Fibroblast of lung (primary cell): Measurements from ENCODE around the gene WHRN. TPM values are rescaled to one million over a fixed set of nuclear protein-coding genes. Genes with fewer than 3 reads are reported as not detected.

Experiments
- DNase-seq, 2 donors: peaks; one replicate each; pipeline versions ENCODE4 v3.0.0 to v3.0.0-alpha.2; 2010; ENCODE audit warnings: low read depth in 2 of 2
- H2AFZ ChIP-seq: 2 replicates; pipeline ENCODE4 v1.5.1; 2012; ENCODE audit warnings: low read length, control low read depth, inconsistent platforms
- H3K27ac ChIP-seq: 2 replicates; pipeline ENCODE4 v1.5.1; 2011; ENCODE audit warnings: low read length, control low read depth; ENCODE audit not compliant: insufficient read depth
- H3K27me3 ChIP-seq: 2 replicates; pipeline ENCODE4 v1.5.1; 2011; ENCODE audit warnings: mild to moderate bottlenecking, low read length; ENCODE audit not compliant: control insufficient read depth, insufficient read depth
- H3K36me3 ChIP-seq: 2 replicates; pipeline ENCODE4 v1.5.1; 2011; ENCODE audit warnings: low read length; ENCODE audit not compliant: control insufficient read depth, insufficient read depth
- H3K4me1 ChIP-seq: 2 replicates; pipeline ENCODE4 v1.5.1; 2011; ENCODE audit warnings: low read length; ENCODE audit not compliant: control insufficient read depth, insufficient read depth; ENCODE audit errors: extremely low read depth
- H3K4me2 ChIP-seq: 2 replicates; pipeline ENCODE4 v1.5.1; 2011; ENCODE audit warnings: low read length, control low read depth; ENCODE audit not compliant: insufficient read depth; ENCODE audit errors: extremely low read depth
- H3K4me3 ChIP-seq, 4 experiments: fragments of 200-600 bp in 1 of 4; sonication (generic) in 1 of 4; replicated peaks in 1 of 4; 2 replicates each; pipeline ENCODE4 v1.5.1; 2011 to 2016; ENCODE audit warnings: low read length in 4 of 4, low read depth in 3 of 4, mild to moderate bottlenecking in 3 of 4, control low read depth in 2 of 4, inconsistent platforms in 1 of 4, mixed read lengths in 1 of 4; ENCODE audit not compliant: insufficient read depth in 1 of 4; ENCODE audit errors: control extremely low read depth in 1 of 4
- H3K79me2 ChIP-seq: 2 replicates; pipeline ENCODE4 v1.5.1; 2012; ENCODE audit warnings: mild to moderate bottlenecking, low read length, inconsistent platforms; ENCODE audit not compliant: control insufficient read depth, insufficient read depth
- H3K9ac ChIP-seq: 2 replicates; pipeline ENCODE4 v1.5.1; 2011; ENCODE audit warnings: mild to moderate bottlenecking, low read length, control low read depth; ENCODE audit not compliant: insufficient read depth
- H3K9me3 ChIP-seq: 2 replicates; pipeline ENCODE4 v1.5.1; 2012; ENCODE audit warnings: low read depth, low read length; ENCODE audit not compliant: control insufficient read depth, insufficient read depth
- H4K20me1 ChIP-seq: 2 replicates; pipeline ENCODE4 v1.5.1; 2011; ENCODE audit warnings: low read length; ENCODE audit not compliant: control insufficient read depth, insufficient read depth; ENCODE audit errors: extremely low read depth
- EZH2 ChIP-seq: IDR thresholded peaks from 2 replicates; pipeline ENCODE4 v1.5.1; 2012; ENCODE audit warnings: low read length, control low read depth, mild to moderate bottlenecking; ENCODE audit errors: missing control alignments
- polyA plus RNA-seq, 2 donors: library from polyadenylated mRNA; depleted of rRNA in 1 of 2; stranded (reverse) in 1 of 2; unstranded in 1 of 2; fragments of >200 nt; gene quantifications; 2 replicates each; pipeline ENCODE4 v1.2.1, GENCODE V29; 2011 to 2012; ENCODE audit warnings: missing spikeins in 1 of 2
- total RNA-seq: library from RNA; depleted of rRNA; stranded (reverse); fragments of >200 nt; gene quantifications from 2 replicates; pipeline ENCODE4 v1.2.1, GENCODE V29; 2014
- TF ChIP-seq, protein P1 (sequence below), 2 donors: IDR thresholded peaks in 1 of 2; conservative IDR thresholded peaks in 1 of 2; 1 replicate in 1 of 2; 2 replicates in 1 of 2; pipeline ENCODE4 v1.5.1; 2011 to 2012; ENCODE audit warnings: low read length in 2 of 2, control low read depth in 1 of 2, inconsistent platforms in 1 of 2, low read depth in 1 of 2, mild to moderate bottlenecking in 1 of 2

WHRN gene
- total and polyA plus RNA-seq, 2 donors (not counting 1 experiment from before 2014, with no cell fraction given) = 0.16 to 1.8 TPM

DNA sequence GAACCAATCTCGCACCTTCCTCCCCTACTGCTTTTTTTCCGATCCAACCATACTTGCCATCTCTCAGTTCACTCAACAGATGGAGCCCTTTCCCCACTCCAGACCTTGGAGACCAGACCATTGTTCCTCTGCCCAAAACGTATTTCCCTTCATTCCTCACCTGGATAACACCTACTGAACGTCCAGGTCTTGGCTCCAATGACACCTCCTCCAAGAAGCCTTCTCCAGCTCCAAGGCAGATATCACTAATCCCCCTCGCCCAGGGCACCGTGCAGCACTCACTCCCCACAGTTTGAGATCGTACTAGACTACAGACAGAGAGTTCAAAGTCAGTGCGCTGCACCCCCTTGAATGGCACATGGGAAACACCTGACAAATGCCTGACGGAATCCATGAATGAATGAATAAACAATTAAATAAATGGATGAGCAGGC, 70.4 kb downstream of the WHRN start:
- no peak overlapping the region for H3K27ac ChIP-seq
- H3K9me3 ChIP-seq = no peaks in the 10 kb centered on the region
- no peaks in the 10 kb centered on the region for H3K4me1 ChIP-seq
- H3K36me3 ChIP-seq = no peaks in the 10 kb centered on the region
- peaks cover 11% of the 10 kb centered on the region for H3K27me3 ChIP-seq
- H3K4me2 ChIP-seq = no peak overlapping the region
- no peak overlapping the region for H3K9ac ChIP-seq
- H3K4me3 ChIP-seq = no peak overlapping the region
- H2AFZ ChIP-seq = no peak overlapping the region
- no peaks in the 10 kb centered on the region for H3K79me2 ChIP-seq
- DNase-seq = peak; percentile 23 to 45
- TF ChIP-seq, protein P1, sequence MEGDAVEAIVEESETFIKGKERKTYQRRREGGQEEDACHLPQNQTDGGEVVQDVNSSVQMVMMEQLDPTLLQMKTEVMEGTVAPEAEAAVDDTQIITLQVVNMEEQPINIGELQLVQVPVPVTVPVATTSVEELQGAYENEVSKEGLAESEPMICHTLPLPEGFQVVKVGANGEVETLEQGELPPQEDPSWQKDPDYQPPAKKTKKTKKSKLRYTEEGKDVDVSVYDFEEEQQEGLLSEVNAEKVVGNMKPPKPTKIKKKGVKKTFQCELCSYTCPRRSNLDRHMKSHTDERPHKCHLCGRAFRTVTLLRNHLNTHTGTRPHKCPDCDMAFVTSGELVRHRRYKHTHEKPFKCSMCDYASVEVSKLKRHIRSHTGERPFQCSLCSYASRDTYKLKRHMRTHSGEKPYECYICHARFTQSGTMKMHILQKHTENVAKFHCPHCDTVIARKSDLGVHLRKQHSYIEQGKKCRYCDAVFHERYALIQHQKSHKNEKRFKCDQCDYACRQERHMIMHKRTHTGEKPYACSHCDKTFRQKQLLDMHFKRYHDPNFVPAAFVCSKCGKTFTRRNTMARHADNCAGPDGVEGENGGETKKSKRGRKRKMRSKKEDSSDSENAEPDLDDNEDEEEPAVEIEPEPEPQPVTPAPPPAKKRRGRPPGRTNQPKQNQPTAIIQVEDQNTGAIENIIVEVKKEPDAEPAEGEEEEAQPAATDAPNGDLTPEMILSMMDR (conservative IDR thresholded peaks at IDR 0.05 in 1 of 2, IDR thresholded peaks at IDR 0.05 in 1 of 2; ENCODE audit: low read depth in 1 of 2, low read length in 2 of 2) = peak; percentile 67 to 76
- no peak for TF ChIP-seq EZH2
- H4K20me1 ChIP-seq = no peaks in the 10 kb centered on the region

DNA sequence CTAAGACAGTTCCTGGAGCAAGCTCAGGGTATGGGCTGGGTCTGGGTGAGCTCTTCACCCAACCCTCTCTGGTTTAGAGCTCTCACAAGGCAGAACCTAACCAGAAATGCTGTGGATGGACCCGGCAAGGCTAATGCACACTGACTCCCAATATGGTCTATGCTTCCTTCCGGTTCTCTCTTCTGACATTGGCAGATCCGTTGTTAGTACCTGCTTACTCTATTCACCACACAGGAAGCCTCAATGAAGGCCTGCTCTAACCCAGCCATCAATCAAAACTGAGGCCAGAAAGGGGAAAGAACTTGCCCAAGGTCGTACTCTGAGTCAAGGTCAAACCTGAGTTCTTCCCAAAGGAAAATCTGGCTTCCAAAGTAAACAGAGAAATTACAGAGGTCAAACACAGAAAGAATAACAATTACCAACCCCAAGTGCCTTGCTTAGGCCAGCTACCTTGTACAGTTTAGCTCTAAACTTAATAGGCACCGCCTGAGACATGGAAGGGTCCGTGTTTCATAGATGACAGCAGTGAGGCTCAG, 71.5 kb downstream of the WHRN start:
- TF ChIP-seq, protein P1 (conservative IDR thresholded peaks at IDR 0.05 in 1 of 2, IDR thresholded peaks at IDR 0.05 in 1 of 2; ENCODE audit: low read depth in 1 of 2, low read length in 2 of 2) = no peak
- TF ChIP-seq EZH2 = no peak
- Histone ChIP-seq H4K20me1 (no peaks in the 10 kb centered on the region), H3K9me3 (no peaks in the 10 kb centered on the region), H3K4me3 (no peak overlapping the region), H3K27ac (no peak overlapping the region), H3K9ac (no peak overlapping the region), H3K79me2 (no peaks in the 10 kb centered on the region), H3K4me1 (no peaks in the 10 kb centered on the region), H2AFZ (no peak overlapping the region), H3K27me3 (peaks cover 11% of the 10 kb centered on the region), H3K4me2 (no peak overlapping the region), H3K36me3 (no peaks in the 10 kb centered on the region)
- DNase-seq = no peak

DNA sequence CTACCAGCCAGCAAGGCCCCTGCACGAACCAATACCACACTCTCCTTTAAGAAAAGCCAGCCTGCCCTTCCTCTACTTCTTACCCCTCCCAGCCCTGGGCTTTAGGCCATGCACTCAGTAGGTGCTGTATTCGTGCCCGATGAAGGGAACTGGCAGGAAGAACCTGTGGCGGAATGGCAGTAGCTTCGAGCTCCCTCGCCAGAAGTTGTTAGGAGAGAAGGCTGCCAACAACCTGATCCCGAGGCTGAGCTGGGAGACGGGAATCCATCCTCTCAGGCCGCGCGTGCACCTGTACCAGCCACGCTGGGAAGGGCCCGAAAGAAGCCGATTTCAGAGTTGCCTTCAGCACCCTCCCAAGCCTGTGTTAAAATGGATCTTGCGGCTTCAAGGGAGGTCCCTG, 72.2 kb downstream of the WHRN start:
- Histone ChIP-seq H3K27me3 (peaks cover 11% of the 10 kb centered on the region), H3K4me1 (no peaks in the 10 kb centered on the region), H3K36me3 (no peaks in the 10 kb centered on the region), H3K4me3 (no peak overlapping the region), H3K4me2 (no peak overlapping the region), H3K27ac (no peak overlapping the region), H2AFZ (no peak overlapping the region), H4K20me1 (no peaks in the 10 kb centered on the region), H3K9ac (no peak overlapping the region), H3K79me2 (no peaks in the 10 kb centered on the region), H3K9me3 (no peaks in the 10 kb centered on the region)
- DNase-seq = no peak
- TF ChIP-seq, protein P1 (conservative IDR thresholded peaks at IDR 0.05 in 1 of 2, IDR thresholded peaks at IDR 0.05 in 1 of 2; ENCODE audit: low read depth in 1 of 2, low read length in 2 of 2) = no peak
- no peak for TF ChIP-seq EZH2
